Common myeloid progenitor, CD34-positive (primary cell): ENCODE data around the gene CD2AP.

Experiments used
- CTCF ChIA-PET: fragments of 350-600 bp; sonication (Branson Sonifier 250); formaldehyde crosslinking; loops from one replicate; lab custom pipeline; 2021; ENCODE audit warnings: antibody characterized with exemption; lab: Charles Lee
- POLR2A ChIA-PET: fragments of 350-600 bp; sonication (Branson Sonifier 250); formaldehyde crosslinking; loops from one replicate; lab custom pipeline; 2021; ENCODE audit warnings: antibody characterized with exemption; lab: Charles Lee
- DNase-seq, 3 donors: peaks; one replicate each; pipeline versions ENCODE4 v3.0.0 to v3.0.0-alpha.2; 2013
- H3K27ac ChIP-seq, 2 experiments: 1 replicate in 1 of 2; 2 replicates in 1 of 2; pipeline ENCODE4 v1.7.0; 2013; ENCODE audit warnings: inconsistent platforms in 2 of 2, low read length in 2 of 2, mild to moderate bottlenecking in 2 of 2, low read depth in 1 of 2, moderate library complexity in 1 of 2; ENCODE audit not compliant: severe bottlenecking in 2 of 2, insufficient read depth in 1 of 2, poor library complexity in 1 of 2
- H3K27me3 ChIP-seq, 5 experiments: replicated peaks in 2 of 5; 1 replicate in 3 of 5; 2 replicates in 2 of 5; pipeline versions ENCODE4 v1.6.1 to v1.7.0; 2013; ENCODE audit warnings: low read length in 4 of 5, mild to moderate bottlenecking in 2 of 5, moderate library complexity in 2 of 5, inconsistent platforms in 1 of 5; ENCODE audit not compliant: insufficient read depth in 5 of 5, control insufficient read depth in 4 of 5
- H3K36me3 ChIP-seq, 4 experiments: 1 replicate in 2 of 4; 2 replicates in 2 of 4; pipeline versions ENCODE4 v1.6.1 to v1.7.0; 2013; ENCODE audit warnings: low read length in 3 of 4, control low read depth in 1 of 4, mild to moderate bottlenecking in 1 of 4; ENCODE audit not compliant: control insufficient read depth in 4 of 4, insufficient read depth in 4 of 4
- H3K4me1 ChIP-seq, 4 experiments: 1 replicate in 3 of 4; 2 replicates in 1 of 4; pipeline versions ENCODE4 v1.6.1 to v1.7.1; 2013; ENCODE audit warnings: low read length in 3 of 4, mild to moderate bottlenecking in 3 of 4, control low read depth in 1 of 4, inconsistent platforms in 1 of 4, moderate library complexity in 1 of 4; ENCODE audit not compliant: control insufficient read depth in 4 of 4, insufficient read depth in 4 of 4; ENCODE audit errors: control extremely low read depth in 1 of 4
- H3K4me3 ChIP-seq, 7 experiments: 1 replicate in 4 of 7; 2 replicates in 3 of 7; pipeline versions ENCODE4 v1.5.1 to v1.7.0; 2013; ENCODE audit warnings: mild to moderate bottlenecking in 7 of 7, low read length in 6 of 7, moderate library complexity in 6 of 7, inconsistent platforms in 2 of 7, low read depth in 2 of 7, control low read depth in 1 of 7; ENCODE audit not compliant: insufficient read depth in 4 of 7, control insufficient read depth in 1 of 7; ENCODE audit errors: extremely low read depth in 1 of 7
- H3K9me3 ChIP-seq, 5 experiments: 1 replicate in 4 of 5; 2 replicates in 1 of 5; pipeline versions ENCODE4 v1.6.1 to v1.7.1; 2013; ENCODE audit warnings: low read length in 4 of 5, mild to moderate bottlenecking in 2 of 5, inconsistent platforms in 1 of 5, low read depth in 1 of 5, moderate library complexity in 1 of 5; ENCODE audit not compliant: control insufficient read depth in 4 of 5, insufficient read depth in 2 of 5; ENCODE audit errors: control extremely low read depth in 1 of 5
- WGBS: methylation state at CpG from one replicate; pipeline ENCODE4 v1.1.5; 2013; ENCODE audit not compliant: insufficient coverage; 5-methylcytosine and 5-hydroxymethylcytosine counted together

CD2AP gene

GRCh38 chr6:47452899-47453298 is 24.7 kb upstream of the CD2AP start:
- H3K27ac ChIP-seq = no peak overlapping the region
- H3K27me3 ChIP-seq = no peaks in the 10 kb centered on the region
- 100% methylated on average over 1 of the region's 2 CpGs for WGBS
- DNase-seq = no peak
- no peaks in the 10 kb centered on the region for H3K9me3 ChIP-seq
- ChIA-PET POLR2A (no interaction called here), CTCF (interaction anchor here (1.8 kb wide), 1 partner anchor 11 kb away, joined by 4 read pairs; no protein-coding TSS in a partner anchor)
- no peaks in the 10 kb centered on the region for H3K36me3 ChIP-seq
- no peaks in the 10 kb centered on the region for H3K4me1 ChIP-seq
- H3K4me3 ChIP-seq = no peak overlapping the region

DNA sequence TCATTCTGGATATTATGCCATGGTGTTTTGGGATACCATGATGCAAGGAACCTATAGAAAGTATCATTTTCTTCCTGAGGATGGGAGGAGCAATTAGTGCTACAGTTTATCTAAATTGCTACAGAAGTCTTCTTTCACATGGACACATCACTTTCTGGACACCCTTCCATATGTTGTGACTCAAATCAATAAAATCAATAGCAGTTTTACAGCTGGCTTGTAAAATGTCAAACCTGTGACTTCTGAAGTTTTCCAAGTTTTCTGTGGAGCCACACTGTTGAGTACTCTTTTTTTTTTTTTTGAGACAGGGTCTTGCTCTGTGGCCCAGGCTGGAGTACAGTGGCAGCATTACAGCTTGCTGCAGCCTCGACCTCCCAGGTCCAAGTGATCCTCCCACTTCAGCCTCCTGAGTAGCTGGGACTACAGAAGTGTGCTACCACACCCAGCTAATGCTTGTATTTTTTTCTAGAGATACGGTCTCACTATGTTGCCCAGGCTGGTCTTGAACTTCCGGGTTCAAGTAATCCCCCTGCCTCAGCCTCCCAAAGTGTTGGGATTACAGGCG is 24.1 kb upstream of the CD2AP start:
- DNase-seq = no peak
- WGBS = 97% methylated on average over 3 of the region's 4 CpGs
- Histone ChIP-seq H3K4me1 (no peaks in the 10 kb centered on the region), H3K36me3 (no peaks in the 10 kb centered on the region), H3K4me3 (no peak overlapping the region), H3K27me3 (no peaks in the 10 kb centered on the region), H3K9me3 (no peaks in the 10 kb centered on the region), H3K27ac (no peak overlapping the region)
- POLR2A ChIA-PET = no interaction called here
- CTCF ChIA-PET = no interaction called here

GRCh38 chr6:47454713-47455396 is 22.7 kb upstream of the CD2AP start:
- POLR2A ChIA-PET = no interaction called here
- DNase-seq = no peak
- Histone ChIP-seq H3K4me1 (no peaks in the 10 kb centered on the region), H3K36me3 (no peaks in the 10 kb centered on the region), H3K9me3 (no peaks in the 10 kb centered on the region), H3K27me3 (no peaks in the 10 kb centered on the region), H3K27ac (no peak overlapping the region), H3K4me3 (no peak overlapping the region)
- CTCF ChIA-PET = no interaction called here
- 91% methylated on average over 2 of the region's 6 CpGs for WGBS

DNA sequence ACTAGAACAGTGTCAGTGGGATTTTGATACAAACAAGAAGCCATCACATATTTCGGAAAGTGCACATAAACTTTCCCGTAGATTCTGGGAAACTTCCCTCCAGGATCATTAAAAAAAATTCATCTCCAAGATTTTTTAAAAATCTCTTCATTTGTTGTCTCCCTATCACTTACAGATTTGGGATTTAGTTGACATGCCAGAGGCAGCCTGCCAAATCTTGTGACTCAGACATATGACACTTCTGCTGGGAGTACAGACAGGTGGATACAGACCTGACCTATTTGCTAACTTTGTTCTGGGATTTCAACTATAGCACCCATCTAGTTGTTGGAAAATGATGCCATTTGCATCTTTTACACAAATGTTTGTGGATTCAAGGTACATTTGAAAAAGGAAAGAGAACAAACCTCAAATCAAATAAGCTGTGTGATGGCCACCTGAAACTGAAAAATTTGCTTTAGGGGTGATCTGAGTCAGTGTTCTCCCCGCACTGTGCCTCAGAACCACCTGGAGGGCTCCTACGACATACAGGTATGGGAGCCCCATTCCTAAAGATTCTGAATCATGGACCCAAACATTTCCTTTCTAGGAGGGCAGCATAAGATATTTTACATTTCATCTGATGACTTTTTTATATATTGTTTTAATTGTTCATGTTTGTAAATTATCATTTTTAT is 21.9 kb upstream of the CD2AP start:
- H3K36me3 ChIP-seq = no peaks in the 10 kb centered on the region
- WGBS = 100% methylated on average over 4 of the region's 4 CpGs
- no peaks in the 10 kb centered on the region for H3K4me1 ChIP-seq
- POLR2A ChIA-PET = no interaction called here
- H3K4me3 ChIP-seq = no peak overlapping the region
- no peaks in the 10 kb centered on the region for H3K9me3 ChIP-seq
- no peak for DNase-seq
- H3K27me3 ChIP-seq = no peaks in the 10 kb centered on the region
- no peak overlapping the region for H3K27ac ChIP-seq
- CTCF ChIA-PET = no interaction called here

- CTCF ChIA-PET = no interaction called here
- Histone ChIP-seq H3K27me3 (no peaks in the 10 kb centered on the region), H3K36me3 (no peaks in the 10 kb centered on the region), H3K27ac (no peak overlapping the region), H3K4me1 (no peaks in the 10 kb centered on the region), H3K4me3 (no peak overlapping the region), H3K9me3 (no peaks in the 10 kb centered on the region)
- WGBS = no CpG with 5 or more reads among the region's 2 CpGs
- DNase-seq = no peak
- POLR2A ChIA-PET = no interaction called here
Measured at GRCh38 chr6:47456536-47456975, 21.0 kb upstream of the CD2AP start.

DNA sequence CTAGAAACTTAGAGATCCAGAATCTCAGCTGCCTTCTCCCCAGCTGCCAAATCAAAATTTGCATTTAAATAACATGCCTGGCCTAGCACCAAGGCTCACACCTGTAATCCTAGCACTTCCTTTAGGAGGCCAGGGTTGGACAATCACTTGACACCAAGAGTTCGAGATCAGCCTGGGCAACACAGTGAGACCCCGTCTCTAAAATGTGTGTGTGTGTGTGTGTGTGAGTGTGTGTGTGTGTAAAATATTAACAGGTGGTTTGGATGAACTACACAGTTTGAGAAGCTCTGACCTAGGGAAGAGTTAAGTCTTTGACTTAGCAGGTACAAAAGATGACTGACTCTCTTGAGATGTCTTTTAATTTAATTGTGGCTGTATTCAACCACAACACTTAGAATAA is 20.2 kb upstream of the CD2AP start:
- no peaks in the 10 kb centered on the region for H3K36me3 ChIP-seq
- no peaks in the 10 kb centered on the region for H3K27me3 ChIP-seq
- CTCF ChIA-PET = no interaction called here
- H3K9me3 ChIP-seq = no peaks in the 10 kb centered on the region
- no peaks in the 10 kb centered on the region for H3K4me1 ChIP-seq
- H3K27ac ChIP-seq = no peak overlapping the region
- POLR2A ChIA-PET = no interaction called here
- no peak overlapping the region for H3K4me3 ChIP-seq
- DNase-seq = no peak
- WGBS = 100% methylated on average over 1 of the region's 2 CpGs

DNA sequence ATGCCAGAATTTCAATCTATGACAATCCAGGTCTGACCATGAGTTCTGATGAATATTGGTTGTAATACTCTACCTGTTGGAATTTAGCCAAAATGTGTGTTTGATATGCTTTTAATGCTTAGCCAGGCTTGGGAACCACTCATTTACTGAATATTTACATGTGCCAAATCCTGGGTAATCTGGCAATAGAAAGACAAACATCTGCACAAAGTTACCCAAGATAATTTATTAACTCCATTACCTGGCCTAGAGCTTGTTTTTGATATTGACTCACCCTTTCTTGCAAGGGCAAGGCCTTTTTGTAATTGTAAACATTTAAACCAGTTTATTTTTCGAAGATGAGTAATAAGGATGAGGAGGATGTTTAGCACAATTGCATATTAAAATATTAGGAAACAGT is 13.5 kb upstream of the CD2AP start:
- H3K27me3 ChIP-seq = no peaks in the 10 kb centered on the region
- ChIA-PET POLR2A (no interaction called here), CTCF (interaction anchor here (1.4 kb wide), 1 partner anchor 12 kb away, joined by 4 read pairs; no protein-coding TSS in a partner anchor)
- H3K4me1 ChIP-seq = no peaks in the 10 kb centered on the region
- no CpG with 5 or more reads among the region's 1 CpG for WGBS
- H3K4me3 ChIP-seq = no peak overlapping the region
- no peaks in the 10 kb centered on the region for H3K36me3 ChIP-seq
- H3K27ac ChIP-seq = no peak overlapping the region
- no peaks in the 10 kb centered on the region for H3K9me3 ChIP-seq
- DNase-seq = no peak
